Fibroblast of lung (primary cell): ENCODE results near the gene TNS2. TPM values are rescaled to one million over a fixed set of nuclear protein-coding genes. Genes with fewer than 3 reads are reported as not detected.
"Not testable (repeated sequence)": the region's sequence is repeated elsewhere in the genome, so short reads cannot be mapped to it uniquely, and the experiment has no call there.

Source experiments
- DNase-seq, 2 donors: peaks; one replicate each; pipeline versions ENCODE4 v3.0.0 to v3.0.0-alpha.2; 2010; ENCODE audit warnings: low read depth in 2 of 2
- H2AFZ ChIP-seq: 2 replicates; pipeline ENCODE4 v1.5.1; 2012; ENCODE audit warnings: low read length, control low read depth, inconsistent platforms
- H3K27ac ChIP-seq: 2 replicates; pipeline ENCODE4 v1.5.1; 2011; ENCODE audit warnings: low read length, control low read depth; ENCODE audit not compliant: insufficient read depth
- H3K27me3 ChIP-seq: 2 replicates; pipeline ENCODE4 v1.5.1; 2011; ENCODE audit warnings: mild to moderate bottlenecking, low read length; ENCODE audit not compliant: control insufficient read depth, insufficient read depth
- H3K36me3 ChIP-seq: 2 replicates; pipeline ENCODE4 v1.5.1; 2011; ENCODE audit warnings: low read length; ENCODE audit not compliant: control insufficient read depth, insufficient read depth
- H3K4me1 ChIP-seq: 2 replicates; pipeline ENCODE4 v1.5.1; 2011; ENCODE audit warnings: low read length; ENCODE audit not compliant: control insufficient read depth, insufficient read depth; ENCODE audit errors: extremely low read depth
- H3K4me2 ChIP-seq: 2 replicates; pipeline ENCODE4 v1.5.1; 2011; ENCODE audit warnings: low read length, control low read depth; ENCODE audit not compliant: insufficient read depth; ENCODE audit errors: extremely low read depth
- H3K4me3 ChIP-seq, 4 experiments: fragments of 200-600 bp in 1 of 4; sonication (generic) in 1 of 4; replicated peaks in 1 of 4; 2 replicates each; pipeline ENCODE4 v1.5.1; 2011 to 2016; ENCODE audit warnings: low read length in 4 of 4, low read depth in 3 of 4, mild to moderate bottlenecking in 3 of 4, control low read depth in 2 of 4, inconsistent platforms in 1 of 4, mixed read lengths in 1 of 4; ENCODE audit not compliant: insufficient read depth in 1 of 4; ENCODE audit errors: control extremely low read depth in 1 of 4
- H3K79me2 ChIP-seq: 2 replicates; pipeline ENCODE4 v1.5.1; 2012; ENCODE audit warnings: mild to moderate bottlenecking, low read length, inconsistent platforms; ENCODE audit not compliant: control insufficient read depth, insufficient read depth
- H3K9ac ChIP-seq: 2 replicates; pipeline ENCODE4 v1.5.1; 2011; ENCODE audit warnings: mild to moderate bottlenecking, low read length, control low read depth; ENCODE audit not compliant: insufficient read depth
- H3K9me3 ChIP-seq: 2 replicates; pipeline ENCODE4 v1.5.1; 2012; ENCODE audit warnings: low read depth, low read length; ENCODE audit not compliant: control insufficient read depth, insufficient read depth
- H4K20me1 ChIP-seq: 2 replicates; pipeline ENCODE4 v1.5.1; 2011; ENCODE audit warnings: low read length; ENCODE audit not compliant: control insufficient read depth, insufficient read depth; ENCODE audit errors: extremely low read depth
- EZH2 ChIP-seq: IDR thresholded peaks from 2 replicates; pipeline ENCODE4 v1.5.1; 2012; ENCODE audit warnings: low read length, control low read depth, mild to moderate bottlenecking; ENCODE audit errors: missing control alignments
- polyA plus RNA-seq, 2 donors: library from polyadenylated mRNA; depleted of rRNA in 1 of 2; stranded (reverse) in 1 of 2; unstranded in 1 of 2; fragments of >200 nt; gene quantifications; 2 replicates each; pipeline ENCODE4 v1.2.1, GENCODE V29; 2011 to 2012; ENCODE audit warnings: missing spikeins in 1 of 2
- total RNA-seq: library from RNA; depleted of rRNA; stranded (reverse); fragments of >200 nt; gene quantifications from 2 replicates; pipeline ENCODE4 v1.2.1, GENCODE V29; 2014
- TF ChIP-seq, protein P1 (sequence below), 2 donors: IDR thresholded peaks in 1 of 2; conservative IDR thresholded peaks in 1 of 2; 1 replicate in 1 of 2; 2 replicates in 1 of 2; pipeline ENCODE4 v1.5.1; 2011 to 2012; ENCODE audit warnings: low read length in 2 of 2, control low read depth in 1 of 2, inconsistent platforms in 1 of 2, low read depth in 1 of 2, mild to moderate bottlenecking in 1 of 2

TNS2 gene
- total and polyA plus RNA-seq, 2 donors (not counting 1 experiment from before 2014, with no cell fraction given): 35.3 to 60.6 TPM

- H3K27me3 ChIP-seq: no peaks in the 10 kb centered on the region
- peaks cover 73% of the 10 kb centered on the region for H3K79me2 ChIP-seq
- H3K36me3 ChIP-seq: peaks cover 11% of the 10 kb centered on the region
- no peak overlapping the region for H2AFZ ChIP-seq
- no peak overlapping the region for H3K4me3 ChIP-seq
- no peak for DNase-seq
- no peak for TF ChIP-seq EZH2
- TF ChIP-seq, protein P1, sequence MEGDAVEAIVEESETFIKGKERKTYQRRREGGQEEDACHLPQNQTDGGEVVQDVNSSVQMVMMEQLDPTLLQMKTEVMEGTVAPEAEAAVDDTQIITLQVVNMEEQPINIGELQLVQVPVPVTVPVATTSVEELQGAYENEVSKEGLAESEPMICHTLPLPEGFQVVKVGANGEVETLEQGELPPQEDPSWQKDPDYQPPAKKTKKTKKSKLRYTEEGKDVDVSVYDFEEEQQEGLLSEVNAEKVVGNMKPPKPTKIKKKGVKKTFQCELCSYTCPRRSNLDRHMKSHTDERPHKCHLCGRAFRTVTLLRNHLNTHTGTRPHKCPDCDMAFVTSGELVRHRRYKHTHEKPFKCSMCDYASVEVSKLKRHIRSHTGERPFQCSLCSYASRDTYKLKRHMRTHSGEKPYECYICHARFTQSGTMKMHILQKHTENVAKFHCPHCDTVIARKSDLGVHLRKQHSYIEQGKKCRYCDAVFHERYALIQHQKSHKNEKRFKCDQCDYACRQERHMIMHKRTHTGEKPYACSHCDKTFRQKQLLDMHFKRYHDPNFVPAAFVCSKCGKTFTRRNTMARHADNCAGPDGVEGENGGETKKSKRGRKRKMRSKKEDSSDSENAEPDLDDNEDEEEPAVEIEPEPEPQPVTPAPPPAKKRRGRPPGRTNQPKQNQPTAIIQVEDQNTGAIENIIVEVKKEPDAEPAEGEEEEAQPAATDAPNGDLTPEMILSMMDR (conservative IDR thresholded peaks at IDR 0.05 in 1 of 2, IDR thresholded peaks at IDR 0.05 in 1 of 2; ENCODE audit: low read depth in 1 of 2, low read length in 2 of 2): no peak
- H3K9ac ChIP-seq: no peak overlapping the region
- no peaks in the 10 kb centered on the region for H3K9me3 ChIP-seq
- H3K4me2 ChIP-seq: no peak overlapping the region
- H3K27ac ChIP-seq: peak overlapping the region; percentile 11
- peaks cover 2% of the 10 kb centered on the region for H4K20me1 ChIP-seq
- no peaks in the 10 kb centered on the region for H3K4me1 ChIP-seq
Observed at GRCh38 chr12:53014709-53015108, 35.2 kb upstream of the TNS2 start.

- no peak for DNase-seq
- Histone ChIP-seq H3K9ac (no peak overlapping the region), H2AFZ (no peak overlapping the region), H3K79me2 (peaks cover 2% of the 10 kb centered on the region), H3K4me1 (no peaks in the 10 kb centered on the region), H3K36me3 (peaks cover 13% of the 10 kb centered on the region), H3K4me3 (no peak overlapping the region), H3K27ac (no peak overlapping the region), H3K27me3 (no peaks in the 10 kb centered on the region), H3K9me3 (no peaks in the 10 kb centered on the region), H3K4me2 (no peak overlapping the region), H4K20me1 (no peaks in the 10 kb centered on the region)
- TF ChIP-seq EZH2: no peak
- TF ChIP-seq, protein P1 (conservative IDR thresholded peaks at IDR 0.05 in 1 of 2, IDR thresholded peaks at IDR 0.05 in 1 of 2; ENCODE audit: low read depth in 1 of 2, low read length in 2 of 2): no peak
Observed at GRCh38 chr12:53025250-53025649, 24.6 kb upstream of the TNS2 start.

DNA sequence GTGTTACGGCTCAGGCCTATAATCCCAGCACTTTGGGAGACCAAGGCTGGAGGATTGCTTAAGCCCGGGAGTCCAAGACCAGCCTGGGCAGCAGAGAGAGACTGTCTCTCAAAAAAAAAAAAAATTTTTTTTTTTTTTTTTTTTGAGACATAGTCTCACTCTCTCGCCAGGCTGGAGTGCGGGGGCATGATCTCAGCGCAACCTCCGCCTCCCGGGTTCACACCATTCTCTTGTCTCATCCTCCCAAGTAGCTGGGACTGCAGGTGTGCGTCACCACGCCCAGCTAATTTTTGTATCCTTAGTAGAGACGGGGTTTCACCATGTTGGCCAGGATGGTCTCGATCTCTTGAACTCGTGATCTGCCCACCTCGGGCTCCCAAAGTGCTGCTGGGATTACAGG, 22.9 kb upstream of the TNS2 start:
- not testable (repeated sequence) for H3K27ac ChIP-seq, H3K27me3 ChIP-seq, H2AFZ ChIP-seq, H3K9me3 ChIP-seq, H4K20me1 ChIP-seq, H3K9ac ChIP-seq, H3K4me1 ChIP-seq, DNase-seq, H3K4me3 ChIP-seq, H3K79me2 ChIP-seq, H3K4me2 ChIP-seq
- H3K36me3 ChIP-seq: peaks cover 11% of the 10 kb centered on the region
